Stimulated activated CD4-positive, alpha-beta T cell treated with anti-CD3 and anti-CD28 coated beads, Interleukin-15, amount 100 ng/mL, for 48 hours (primary cell): ENCODE results near the gene DSCAML1.

ENCODE experiments used
- DNase-seq, 2 donors: peaks; one replicate each; pipeline ENCODE4 v3.0.0-alpha.2; 2020; ENCODE audit warnings: low read depth in 2 of 2

Gene DSCAML1

GRCh38 chr11:117489999-117490679 is 306.9 kb downstream of the DSCAML1 start:
- DNase-seq: no peak

DNA sequence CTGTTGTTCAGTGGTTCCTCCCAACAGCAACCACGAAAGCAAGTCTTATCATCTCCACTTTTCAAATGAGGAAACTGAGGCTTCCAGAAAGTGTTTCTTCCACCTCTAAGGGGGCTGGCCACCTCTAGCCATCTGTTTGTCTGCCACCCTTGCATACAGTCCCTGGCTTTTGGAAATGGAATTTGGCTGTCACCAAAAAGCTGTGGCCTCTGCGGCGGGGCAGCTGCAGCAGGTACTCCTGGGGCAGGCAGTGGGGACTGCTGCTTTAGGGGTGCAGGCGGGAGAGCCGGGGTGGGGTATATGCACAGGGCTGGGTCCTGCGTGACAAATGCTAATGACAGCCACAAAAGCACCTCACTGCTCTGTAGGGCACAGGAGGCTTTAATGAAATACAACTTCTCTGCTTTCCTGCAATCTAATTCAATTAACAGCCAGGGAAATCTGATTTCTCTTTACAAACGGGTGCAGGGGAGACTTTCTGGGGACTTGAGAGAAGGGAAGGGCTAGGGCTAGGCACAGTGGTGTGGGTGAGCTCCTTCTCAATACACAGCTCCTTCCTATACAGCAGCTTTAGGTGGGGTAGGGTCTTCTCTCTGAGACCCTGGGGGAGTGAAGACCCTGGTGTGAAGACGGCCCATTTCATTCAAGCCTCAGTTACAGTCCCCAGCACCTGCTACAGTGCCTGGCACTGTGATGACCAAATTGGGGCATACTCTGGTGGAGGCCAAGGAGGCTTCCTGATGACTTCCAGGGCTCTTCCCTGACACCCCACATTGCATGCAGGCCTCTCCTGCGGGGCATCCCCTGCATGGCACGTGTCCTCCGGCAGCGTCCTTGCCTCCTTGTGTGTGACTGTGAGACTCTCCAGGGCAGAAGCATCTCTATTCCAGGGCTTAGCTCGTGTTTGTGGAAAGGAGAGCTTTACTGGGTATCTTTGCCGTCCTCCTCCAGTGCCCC is 307.7 kb downstream of the DSCAML1 start:
- DNase-seq: no peak

- DNase-seq: no peak
These were observed 311.0 kb downstream of the DSCAML1 start for GRCh38 chr11:117486059-117486458.

DNA sequence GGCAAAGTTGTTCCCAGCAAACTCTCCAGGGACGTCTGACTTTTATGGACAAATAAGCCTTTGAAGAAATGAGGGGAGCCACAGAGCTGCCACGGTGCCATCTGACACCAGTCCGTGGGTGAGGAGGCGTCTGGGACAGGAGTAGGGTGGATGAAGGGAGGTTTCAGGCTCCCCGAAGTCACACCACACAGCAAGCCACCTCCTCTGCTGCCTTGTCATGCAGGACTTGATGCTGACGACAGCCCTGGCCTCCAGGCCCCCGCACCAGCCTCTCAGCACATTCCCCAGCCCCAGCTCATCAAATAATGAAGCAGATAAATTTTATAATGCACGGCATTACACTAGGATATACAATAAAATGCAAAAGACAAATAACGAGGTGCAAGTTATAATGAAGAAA is 312.9 kb downstream of the DSCAML1 start:
- no peak for DNase-seq

DNA sequence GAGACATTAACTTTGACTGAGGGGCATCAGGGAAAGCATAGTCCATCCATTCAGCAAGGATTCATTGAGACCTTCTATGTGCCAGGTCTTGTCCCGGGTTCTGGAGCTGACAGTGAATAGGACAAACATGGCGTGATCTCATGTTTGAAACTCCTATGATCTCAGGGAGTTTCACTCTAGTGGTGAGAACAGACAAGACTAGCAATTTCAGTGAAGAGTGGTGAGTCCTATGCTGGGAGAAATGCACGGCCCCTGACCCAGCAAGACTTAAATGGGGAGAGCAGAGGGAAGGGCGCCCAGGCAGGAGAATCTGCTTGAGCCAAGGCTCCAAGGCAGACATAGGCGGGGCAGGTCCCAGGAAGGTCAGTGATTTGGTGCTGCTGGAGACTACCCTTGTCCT is 313.6 kb downstream of the DSCAML1 start:
- DNase-seq: no peak

DNA sequence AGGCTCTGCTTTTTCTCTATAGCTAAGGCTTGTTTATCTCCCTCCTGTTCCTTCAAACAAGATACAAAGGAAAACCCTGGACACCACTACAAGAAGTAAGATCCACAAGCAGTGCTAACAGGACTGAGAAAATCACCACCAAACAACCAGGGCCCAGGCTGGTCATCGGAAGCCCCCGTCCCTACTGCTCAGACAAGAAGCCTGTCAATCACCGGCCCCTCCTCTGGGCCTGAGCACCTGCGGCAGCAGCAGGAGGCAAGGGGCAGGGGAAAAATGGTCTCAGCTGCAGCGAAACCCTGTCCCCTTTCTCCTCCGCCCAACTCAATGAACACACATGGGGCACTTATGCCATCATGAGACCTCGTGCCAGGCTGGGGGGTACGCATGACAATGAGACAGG is 314.1 kb downstream of the DSCAML1 start:
- DNase-seq: no peak

DNA sequence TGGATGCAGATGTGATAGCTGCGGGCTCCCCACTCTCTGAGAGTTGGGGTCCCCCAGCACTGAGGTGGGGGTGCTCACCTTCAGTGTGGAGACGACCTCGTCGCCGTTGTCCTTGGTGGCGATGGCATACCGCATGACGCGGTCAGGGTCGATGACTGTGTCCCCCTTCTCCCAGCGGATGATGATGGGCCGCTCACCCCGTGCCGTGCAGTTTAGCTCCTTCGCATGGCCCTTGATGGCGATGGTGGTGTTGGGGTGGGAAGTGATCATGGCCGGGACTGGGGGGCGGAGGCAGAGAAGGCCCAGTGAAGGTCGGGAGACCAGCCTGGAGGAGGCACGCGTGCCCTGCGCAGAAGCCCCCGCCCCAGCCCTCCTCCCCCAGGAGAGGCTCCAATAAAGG is 315.1 kb downstream of the DSCAML1 start:
- DNase-seq: no peak

DNA sequence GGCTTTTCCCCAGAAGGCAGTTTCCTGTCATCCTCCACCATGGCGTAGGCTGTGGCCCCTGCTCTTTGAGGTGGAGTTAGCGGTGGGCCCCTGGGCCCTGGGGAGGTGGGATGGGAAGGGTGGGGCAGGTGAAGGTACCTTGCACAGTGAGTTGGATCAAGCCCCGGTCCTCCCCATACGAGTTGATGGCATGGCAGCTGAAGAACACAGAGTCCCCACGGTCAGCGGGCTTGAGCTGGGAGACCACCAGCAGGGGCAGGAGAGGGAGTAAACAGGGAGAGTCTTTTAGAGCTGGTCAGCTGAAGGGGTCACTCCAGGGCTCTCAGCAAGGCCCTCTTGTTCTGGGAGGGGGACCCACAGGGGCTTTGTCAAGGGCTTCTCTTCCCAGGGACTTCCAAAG is 316.0 kb downstream of the DSCAML1 start:
- no peak for DNase-seq

DNA sequence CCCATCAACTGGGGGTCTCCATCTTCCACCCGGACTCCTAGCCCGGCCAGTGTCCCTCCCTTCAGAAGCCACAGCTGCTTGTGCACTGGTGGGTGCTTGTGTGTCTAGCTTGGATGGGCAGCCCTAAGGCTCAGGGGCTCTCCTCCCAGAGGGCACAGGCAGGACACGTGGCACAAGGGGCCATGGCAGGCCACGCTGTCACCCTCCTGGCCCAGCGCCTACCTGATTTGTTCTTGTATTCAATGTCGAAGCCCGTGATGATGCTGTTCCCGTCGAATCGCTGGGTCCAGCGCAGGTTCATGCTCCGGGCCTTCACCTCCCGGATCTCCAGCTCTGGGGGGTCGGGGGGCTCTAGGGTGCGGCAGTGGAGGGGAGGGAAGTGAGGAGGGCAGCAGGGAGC is 316.8 kb downstream of the DSCAML1 start:
- no peak for DNase-seq

GRCh38 chr11:117479372-117479771 is 317.6 kb downstream of the DSCAML1 start:
- DNase-seq: peak in 1 of 2 donors; percentile 7

GRCh38 chr11:117478926-117479325 is 318.1 kb downstream of the DSCAML1 start:
- no peak for DNase-seq

GRCh38 chr11:117478126-117478860 is 318.7 kb downstream of the DSCAML1 start:
- DNase-seq: no peak

GRCh38 chr11:117477721-117478120 is 319.3 kb downstream of the DSCAML1 start:
- DNase-seq: no peak

DNA sequence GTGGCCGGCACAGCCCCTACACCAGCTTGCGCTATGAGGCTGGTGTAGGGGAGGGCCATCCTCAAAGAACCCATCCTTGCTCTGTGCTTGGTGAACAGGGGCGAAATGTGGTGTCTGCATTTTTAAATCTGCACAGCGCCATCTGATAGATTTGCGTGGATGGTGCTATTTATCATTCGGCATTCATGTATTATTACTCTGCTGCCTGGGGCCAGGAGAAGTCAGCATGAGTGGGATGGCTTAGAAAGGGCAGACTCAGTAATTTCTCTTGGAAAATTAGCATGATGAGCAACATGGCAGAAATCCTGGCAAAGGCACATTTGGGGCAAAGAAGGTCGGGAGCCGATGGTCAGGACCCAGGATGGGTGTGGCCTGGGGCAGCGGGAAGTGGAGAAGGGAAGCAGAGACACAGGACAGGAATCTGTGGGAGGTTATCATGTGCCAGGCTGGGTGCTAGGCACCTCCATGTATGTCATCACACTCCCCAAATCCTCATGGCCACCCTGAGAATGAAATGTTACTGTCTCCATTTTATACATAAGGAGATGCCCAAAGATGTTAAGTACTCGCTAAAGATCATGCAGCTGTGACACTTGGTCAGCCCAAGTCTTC is 320.4 kb downstream of the DSCAML1 start:
- DNase-seq: no peak

GRCh38 chr11:117475716-117476530 is 321.1 kb downstream of the DSCAML1 start:
- DNase-seq: no peak

- no peak for DNase-seq
These were observed 323.4 kb downstream of the DSCAML1 start for GRCh38 chr11:117473481-117474091.

GRCh38 chr11:117471776-117472175 is 325.2 kb downstream of the DSCAML1 start:
- no peak for DNase-seq

DNA sequence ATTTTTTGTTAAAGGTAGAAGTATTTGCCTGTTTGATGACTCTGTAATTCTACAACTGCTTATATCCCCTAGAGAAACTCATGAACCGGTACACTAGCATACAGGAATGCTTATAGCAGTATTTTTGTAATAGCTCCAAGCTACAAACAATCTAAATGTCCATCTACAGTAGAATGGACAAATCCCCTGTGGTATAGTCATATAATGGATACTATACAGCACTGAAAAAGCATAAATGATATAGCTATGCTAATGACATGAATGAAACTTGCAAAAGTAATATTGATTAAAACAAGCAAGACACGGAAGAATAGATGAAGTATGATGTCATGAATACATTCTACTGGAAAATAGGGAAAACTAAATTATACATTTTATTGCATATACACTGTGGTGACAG is 326.4 kb downstream of the DSCAML1 start:
- DNase-seq: no peak

GRCh38 chr11:117468888-117469287 is 328.1 kb downstream of the DSCAML1 start:
- no peak for DNase-seq

GRCh38 chr11:117467770-117468169 is 329.2 kb downstream of the DSCAML1 start:
- DNase-seq: no peak

- DNase-seq: no peak
These were observed 330.1 kb downstream of the DSCAML1 start for GRCh38 chr11:117466966-117467365.
